ENCODE measurements around the gene UBE2G1. TPM values are rescaled to one million over a fixed set of nuclear protein-coding genes. Genes with fewer than 3 reads are reported as not detected.
"Not testable (repeated sequence)": the region's sequence is repeated elsewhere in the genome, so short reads cannot be mapped to it uniquely, and the experiment has no call there.

UBE2G1 gene
- total and polyA plus RNA-seq, 2 donors from 2014 or later, result 26.7 to 50.9 TPM

- TF ChIP-seq CTCF (IDR thresholded peaks at IDR 0.05; ENCODE audit: borderline replicate concordance, extremely low read depth, insufficient read depth), result no peak
- no peak overlapping the region for H3K27ac ChIP-seq (ENCODE audit: low read depth in 2 of 2, low read length in 2 of 2)
- no peak for DNase-seq
- no peak for FAIRE-seq
- H3K9ac ChIP-seq (ENCODE audit: low read length in 3 of 3), result no peak overlapping the region
- no peaks in the 10 kb centered on the region for H3K27me3 ChIP-seq (ENCODE audit: control insufficient read depth, insufficient read depth, low read length)
- no peaks in the 10 kb centered on the region for H3K9me3 ChIP-seq (ENCODE audit: control insufficient read depth in 2 of 3, insufficient read depth in 1 of 3, low read length in 3 of 3)
- H3K4me3 ChIP-seq (ENCODE audit: low read length in 3 of 3), result no peak overlapping the region
- H3K4me1 ChIP-seq (ENCODE audit: control insufficient read depth in 2 of 3, insufficient read depth in 2 of 3, low read depth in 1 of 3, low read length in 3 of 3), result peaks cover 0 to 13% (median 6%) of the 10 kb centered on the region in 3 donors
- H3K36me3 ChIP-seq (ENCODE audit: control insufficient read depth in 2 of 3, insufficient read depth in 3 of 3, low read length in 3 of 3), result no peaks in the 10 kb centered on the region
- intact Hi-C loops (cut with DNase I), result no loop called here
Measured at GRCh38 chr17:4354862-4355514, 11.5 kb downstream of the UBE2G1 start.

- Histone ChIP-seq H3K27me3 (ENCODE audit: control insufficient read depth, insufficient read depth, low read length) (no peaks in the 10 kb centered on the region), H3K36me3 (ENCODE audit: control insufficient read depth in 2 of 3, insufficient read depth in 3 of 3, low read length in 3 of 3) (no peaks in the 10 kb centered on the region), H3K9ac (ENCODE audit: low read length in 3 of 3) (no peak overlapping the region), H3K9me3 (ENCODE audit: control insufficient read depth in 2 of 3, insufficient read depth in 1 of 3, low read length in 3 of 3) (no peaks in the 10 kb centered on the region), H3K27ac (ENCODE audit: low read depth in 2 of 2, low read length in 2 of 2) (no peak overlapping the region), H3K4me1 (ENCODE audit: control insufficient read depth in 2 of 3, insufficient read depth in 2 of 3, low read depth in 1 of 3, low read length in 3 of 3) (peaks cover 0 to 10% (median 6%) of the 10 kb centered on the region in 3 donors), H3K4me3 (ENCODE audit: low read length in 3 of 3) (no peak overlapping the region)
- FAIRE-seq (no peak), DNase-seq (no peak)
- no peak for TF ChIP-seq CTCF (IDR thresholded peaks at IDR 0.05; ENCODE audit: borderline replicate concordance, extremely low read depth, insufficient read depth)
- intact Hi-C loops (cut with DNase I), result no loop called here
Measured at GRCh38 chr17:4354206-4354605, 12.3 kb downstream of the UBE2G1 start.

- H3K36me3 ChIP-seq (ENCODE audit: control insufficient read depth in 2 of 3, insufficient read depth in 3 of 3, low read length in 3 of 3); H3K9ac ChIP-seq (ENCODE audit: low read length in 3 of 3); DNase-seq; FAIRE-seq; H3K4me1 ChIP-seq (ENCODE audit: control insufficient read depth in 2 of 3, insufficient read depth in 2 of 3, low read depth in 1 of 3, low read length in 3 of 3); H3K4me3 ChIP-seq (ENCODE audit: low read length in 3 of 3); H3K27me3 ChIP-seq (ENCODE audit: control insufficient read depth, insufficient read depth, low read length); H3K9me3 ChIP-seq (ENCODE audit: control insufficient read depth in 2 of 3, insufficient read depth in 1 of 3, low read length in 3 of 3); H3K27ac ChIP-seq (ENCODE audit: low read depth in 2 of 2, low read length in 2 of 2); intact Hi-C loops (cut with DNase I): not testable (repeated sequence)
Measured at GRCh38 chr17:4350214-4350613, 16.3 kb downstream of the UBE2G1 start.

GRCh38 chr17:4345581-4346252 is 20.8 kb downstream of the UBE2G1 start:
- no peak overlapping the region for H3K4me3 ChIP-seq (ENCODE audit: low read length in 3 of 3)
- H3K4me1 ChIP-seq (ENCODE audit: control insufficient read depth in 2 of 3, insufficient read depth in 2 of 3, low read depth in 1 of 3, low read length in 3 of 3), result no peaks in the 10 kb centered on the region
- no peaks in the 10 kb centered on the region for H3K9me3 ChIP-seq (ENCODE audit: control insufficient read depth in 2 of 3, insufficient read depth in 1 of 3, low read length in 3 of 3)
- H3K27ac ChIP-seq (ENCODE audit: low read depth in 2 of 2, low read length in 2 of 2), result no peak overlapping the region
- intact Hi-C loops (cut with DNase I), result no loop called here
- TF ChIP-seq CTCF (IDR thresholded peaks at IDR 0.05; ENCODE audit: borderline replicate concordance, extremely low read depth, insufficient read depth), result no peak
- no peaks in the 10 kb centered on the region for H3K36me3 ChIP-seq (ENCODE audit: control insufficient read depth in 2 of 3, insufficient read depth in 3 of 3, low read length in 3 of 3)
- no peak for FAIRE-seq
- no peak for DNase-seq
- H3K27me3 ChIP-seq (ENCODE audit: control insufficient read depth, insufficient read depth, low read length), result no peaks in the 10 kb centered on the region
- no peak overlapping the region for H3K9ac ChIP-seq (ENCODE audit: low read length in 3 of 3)
